ENCODE results near the gene TSKU.
"Not testable (repeated sequence)": the region's sequence is repeated elsewhere in the genome, so short reads cannot be mapped to it uniquely, and the experiment has no call there.

The TSKU gene

GRCh38 chr11:76823481-76824028 is 40.4 kb downstream of the TSKU start:
- DNase-seq (ENCODE audit: low spot score) (peak; percentile 70), FAIRE-seq (no peak)

GRCh38 chr11:76824083-76824939 is 41.2 kb downstream of the TSKU start:
- FAIRE-seq (no peak), DNase-seq (ENCODE audit: low spot score) (peak; percentile 9)

- FAIRE-seq (no peak), DNase-seq (ENCODE audit: low spot score) (no peak)
These were observed 42.0 kb downstream of the TSKU start for GRCh38 chr11:76824980-76825725.

- no peak for DNase-seq (ENCODE audit: low spot score)
- FAIRE-seq = no peak
These were observed 42.7 kb downstream of the TSKU start for GRCh38 chr11:76825726-76826396.

- not testable (repeated sequence) for FAIRE-seq; DNase-seq (ENCODE audit: low spot score)
These were observed 43.4 kb downstream of the TSKU start for GRCh38 chr11:76826508-76826907.

- DNase-seq (ENCODE audit: low spot score); FAIRE-seq: not testable (repeated sequence)
These were observed 43.8 kb downstream of the TSKU start for GRCh38 chr11:76827005-76827404.

GRCh38 chr11:76830639-76831327 is 47.6 kb downstream of the TSKU start:
- FAIRE-seq (no peak), DNase-seq (ENCODE audit: low spot score) (no peak)

GRCh38 chr11:76831686-76832310 is 48.6 kb downstream of the TSKU start:
- FAIRE-seq = no peak
- DNase-seq (ENCODE audit: low spot score) = no peak

- DNase-seq (ENCODE audit: low spot score) = no peak
- no peak for FAIRE-seq
These were observed 49.2 kb downstream of the TSKU start for GRCh38 chr11:76832361-76832760.

GRCh38 chr11:76834151-76834550 is 51.0 kb downstream of the TSKU start:
- FAIRE-seq (no peak), DNase-seq (ENCODE audit: low spot score) (no peak)

- DNase-seq (ENCODE audit: low spot score) (no peak), FAIRE-seq (no peak)
These were observed 51.9 kb downstream of the TSKU start for GRCh38 chr11:76835036-76835435.

GRCh38 chr11:76835928-76836612 is 52.9 kb downstream of the TSKU start:
- DNase-seq (ENCODE audit: low spot score) = no peak
- no peak for FAIRE-seq

GRCh38 chr11:76836613-76837291 is 53.6 kb downstream of the TSKU start:
- FAIRE-seq (no peak), DNase-seq (ENCODE audit: low spot score) (no peak)

GRCh38 chr11:76837696-76838677 is 54.8 kb downstream of the TSKU start:
- DNase-seq (ENCODE audit: low spot score) = no peak
- no peak for FAIRE-seq

GRCh38 chr11:76838678-76839068 is 55.5 kb downstream of the TSKU start:
- FAIRE-seq (no peak), DNase-seq (ENCODE audit: low spot score) (no peak)

- FAIRE-seq (no peak), DNase-seq (ENCODE audit: low spot score) (no peak)
These were observed 56.2 kb downstream of the TSKU start for GRCh38 chr11:76839311-76839710.

GRCh38 chr11:76841923-76842452 is 58.8 kb downstream of the TSKU start:
- FAIRE-seq (no peak), DNase-seq (ENCODE audit: low spot score) (no peak)

GRCh38 chr11:76843907-76844306 is 60.8 kb downstream of the TSKU start:
- FAIRE-seq (no peak), DNase-seq (ENCODE audit: low spot score) (no peak)

All from RCC 7860 (cell line).